ENCODE measurements around the gene FLVCR2.

Gene FLVCR2

DNA sequence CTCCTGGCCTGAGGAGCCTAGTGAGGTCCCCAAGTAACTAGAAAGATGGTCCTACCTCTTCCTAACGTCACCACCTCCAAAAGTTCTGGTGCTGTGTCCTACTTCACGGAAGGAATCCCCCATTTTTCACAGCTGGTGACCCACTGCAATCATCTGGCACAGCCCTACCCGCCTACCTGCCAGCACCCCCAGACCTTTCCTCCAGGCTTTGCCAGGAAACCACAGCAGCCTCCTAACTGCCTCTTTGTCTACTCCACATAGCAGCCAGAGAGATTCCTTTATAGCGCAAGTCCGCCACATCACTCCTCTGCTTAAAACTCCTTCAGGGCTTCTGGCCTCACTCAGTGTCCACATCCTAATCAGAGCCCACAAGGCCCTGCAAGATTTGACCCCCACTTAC is 13.4 kb upstream of the FLVCR2 start:
- H4K8ac ChIP-seq (ENCODE audit: low read length), result no peak overlapping the region
- no peak overlapping the region for H2AK5ac ChIP-seq (ENCODE audit: low read length, severe bottlenecking)
- H2BK12ac ChIP-seq (ENCODE audit: low read length in 2 of 2), result no peak overlapping the region
- H3K4ac ChIP-seq (ENCODE audit: low read depth in 1 of 2, low read length in 2 of 2), result no peak overlapping the region
- peaks cover 15 to 60% of the 10 kb centered on the region in 2 experiments for H3K27me3 ChIP-seq (ENCODE audit: control insufficient read depth in 1 of 2, insufficient read depth in 1 of 2, low read length in 2 of 2)
- no peak overlapping the region for H3K9ac ChIP-seq (ENCODE audit: low read length)
- H3K4me1 ChIP-seq (ENCODE audit: control insufficient read depth, insufficient read depth, low read depth, low read length), result no peaks in the 10 kb centered on the region
- no peak overlapping the region for H3K4me3 ChIP-seq (ENCODE audit: insufficient read depth in 1 of 2, low read depth in 1 of 2, low read length in 2 of 2)
- 90% methylated on average over 5 of the region's 5 CpGs for WGBS
- H2AFZ ChIP-seq (ENCODE audit: low read depth, low read length), result no peak overlapping the region
- H2BK120ac ChIP-seq (ENCODE audit: low read depth, low read length), result no peak overlapping the region
- no peak overlapping the region for H3K18ac ChIP-seq (ENCODE audit: low read depth in 1 of 2, low read length in 2 of 2)
- H3K36me3 ChIP-seq (ENCODE audit: control insufficient read depth in 1 of 2, insufficient read depth in 2 of 2, low read depth in 1 of 2, low read length in 2 of 2), result no peaks in the 10 kb centered on the region
- H3K4me2 ChIP-seq (ENCODE audit: low read length, poor library complexity, severe bottlenecking), result no peak overlapping the region
- H3K79me1 ChIP-seq (replicated peaks; ENCODE audit: low read length, poor library complexity, severe bottlenecking), result no peaks in the 10 kb centered on the region
- H4K91ac ChIP-seq (ENCODE audit: low read length), result no peak overlapping the region
- no peak overlapping the region for H3K27ac ChIP-seq (ENCODE audit: low read length, poor library complexity, severe bottlenecking)
- no peaks in the 10 kb centered on the region for H3K9me3 ChIP-seq (ENCODE audit: control insufficient read depth, low read length)
- no peak overlapping the region for H2BK15ac ChIP-seq (ENCODE audit: low read depth, poor library complexity, severe bottlenecking)
- no peak overlapping the region for H3K23ac ChIP-seq (ENCODE audit: low read length in 2 of 2)
- DNase-seq, result no peak
- no peak overlapping the region for H2BK5ac ChIP-seq (ENCODE audit: low read depth, low read length, poor library complexity, severe bottlenecking)
- H3K14ac ChIP-seq (ENCODE audit: low read length in 2 of 2), result no peak overlapping the region

DNA sequence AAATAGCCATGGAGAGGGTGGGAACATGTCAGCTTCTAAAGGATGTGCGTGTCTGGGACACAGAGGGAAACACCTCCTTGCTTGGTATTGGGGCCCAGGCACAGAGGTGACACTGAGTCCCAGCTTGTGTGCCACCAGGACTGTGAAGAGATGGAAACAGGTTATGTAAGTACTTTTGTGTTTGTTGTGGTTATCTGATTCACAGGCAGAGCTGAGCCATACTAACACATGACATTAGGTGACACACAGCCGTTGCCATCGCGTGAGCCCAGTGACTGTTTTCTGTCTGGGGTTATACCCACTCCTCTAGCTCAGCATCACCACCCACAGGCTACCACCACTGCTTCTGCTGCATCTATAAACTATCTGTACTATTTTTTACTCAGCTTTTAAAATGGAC is 12.1 kb upstream of the FLVCR2 start:
- Histone ChIP-seq H2BK15ac (ENCODE audit: low read depth, poor library complexity, severe bottlenecking) (no peak overlapping the region), H2BK5ac (ENCODE audit: low read depth, low read length, poor library complexity, severe bottlenecking) (no peak overlapping the region), H3K4me2 (ENCODE audit: low read length, poor library complexity, severe bottlenecking) (no peak overlapping the region), H4K8ac (ENCODE audit: low read length) (no peak overlapping the region), H2BK12ac (ENCODE audit: low read length in 2 of 2) (no peak overlapping the region), H2AK5ac (ENCODE audit: low read length, severe bottlenecking) (no peak overlapping the region), H3K79me1 (replicated peaks; ENCODE audit: low read length, poor library complexity, severe bottlenecking) (no peaks in the 10 kb centered on the region), H3K18ac (ENCODE audit: low read depth in 1 of 2, low read length in 2 of 2) (no peak overlapping the region), H3K9ac (ENCODE audit: low read length) (no peak overlapping the region), H4K91ac (ENCODE audit: low read length) (no peak overlapping the region), H3K14ac (ENCODE audit: low read length in 2 of 2) (no peak overlapping the region), H2BK120ac (ENCODE audit: low read depth, low read length) (no peak overlapping the region), H3K4me3 (ENCODE audit: insufficient read depth in 1 of 2, low read depth in 1 of 2, low read length in 2 of 2) (no peak overlapping the region), H3K36me3 (ENCODE audit: control insufficient read depth in 1 of 2, insufficient read depth in 2 of 2, low read depth in 1 of 2, low read length in 2 of 2) (no peaks in the 10 kb centered on the region), H3K4me1 (ENCODE audit: control insufficient read depth, insufficient read depth, low read depth, low read length) (no peaks in the 10 kb centered on the region), H3K9me3 (ENCODE audit: control insufficient read depth, low read length) (no peaks in the 10 kb centered on the region), H3K27ac (ENCODE audit: low read length, poor library complexity, severe bottlenecking) (no peak overlapping the region), H3K4ac (ENCODE audit: low read depth in 1 of 2, low read length in 2 of 2) (no peak overlapping the region), H3K23ac (ENCODE audit: low read length in 2 of 2) (no peak overlapping the region), H2AFZ (ENCODE audit: low read depth, low read length) (no peak overlapping the region), H3K27me3 (ENCODE audit: control insufficient read depth in 1 of 2, insufficient read depth in 1 of 2, low read length in 2 of 2) (peaks cover 15 to 69% of the 10 kb centered on the region in 2 experiments)
- peak; percentile 29 for DNase-seq
- 76% methylated on average over 4 of the region's 4 CpGs for WGBS

DNA sequence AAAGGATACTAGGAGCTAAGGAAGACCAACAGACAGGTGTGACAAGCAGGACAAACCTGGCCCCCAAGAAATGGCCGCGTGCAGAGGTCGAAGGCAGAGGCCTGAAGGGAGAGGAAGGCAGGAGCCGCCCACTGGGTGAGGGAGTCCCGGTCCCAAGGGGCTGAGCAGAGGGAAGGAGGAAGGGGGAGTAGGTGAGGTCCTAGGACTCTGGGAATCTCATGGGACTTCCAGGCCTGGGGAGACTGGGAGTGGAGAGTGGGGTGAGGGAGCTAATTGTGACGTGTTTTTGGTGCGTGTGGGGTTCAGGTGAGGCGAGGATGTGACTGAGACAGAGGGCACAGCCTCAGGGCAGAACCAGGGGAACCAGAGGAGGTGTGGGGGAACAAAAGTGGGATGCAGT is 11.7 kb upstream of the FLVCR2 start:
- H3K4me2 ChIP-seq (ENCODE audit: low read length, poor library complexity, severe bottlenecking), result no peak overlapping the region
- H2AK5ac ChIP-seq (ENCODE audit: low read length, severe bottlenecking), result no peak overlapping the region
- no peak overlapping the region for H3K9ac ChIP-seq (ENCODE audit: low read length)
- H3K27ac ChIP-seq (ENCODE audit: low read length, poor library complexity, severe bottlenecking), result no peak overlapping the region
- H3K79me1 ChIP-seq (replicated peaks; ENCODE audit: low read length, poor library complexity, severe bottlenecking), result no peaks in the 10 kb centered on the region
- H3K4ac ChIP-seq (ENCODE audit: low read depth in 1 of 2, low read length in 2 of 2), result no peak overlapping the region
- no peak overlapping the region for H2BK12ac ChIP-seq (ENCODE audit: low read length in 2 of 2)
- no peaks in the 10 kb centered on the region for H3K9me3 ChIP-seq (ENCODE audit: control insufficient read depth, low read length)
- no peak overlapping the region for H3K18ac ChIP-seq (ENCODE audit: low read depth in 1 of 2, low read length in 2 of 2)
- H2BK5ac ChIP-seq (ENCODE audit: low read depth, low read length, poor library complexity, severe bottlenecking), result no peak overlapping the region
- no peak overlapping the region for H3K14ac ChIP-seq (ENCODE audit: low read length in 2 of 2)
- DNase-seq, result no peak
- H3K4me1 ChIP-seq (ENCODE audit: control insufficient read depth, insufficient read depth, low read depth, low read length), result no peaks in the 10 kb centered on the region
- no peak overlapping the region for H2AFZ ChIP-seq (ENCODE audit: low read depth, low read length)
- H4K8ac ChIP-seq (ENCODE audit: low read length), result no peak overlapping the region
- no peak overlapping the region for H4K91ac ChIP-seq (ENCODE audit: low read length)
- no peaks in the 10 kb centered on the region for H3K36me3 ChIP-seq (ENCODE audit: control insufficient read depth in 1 of 2, insufficient read depth in 2 of 2, low read depth in 1 of 2, low read length in 2 of 2)
- H3K4me3 ChIP-seq (ENCODE audit: insufficient read depth in 1 of 2, low read depth in 1 of 2, low read length in 2 of 2), result no peak overlapping the region
- 75% methylated on average over 8 of the region's 8 CpGs for WGBS
- no peak overlapping the region for H3K23ac ChIP-seq (ENCODE audit: low read length in 2 of 2)
- no peak overlapping the region for H2BK120ac ChIP-seq (ENCODE audit: low read depth, low read length)
- peaks cover 15 to 73% of the 10 kb centered on the region in 2 experiments for H3K27me3 ChIP-seq (ENCODE audit: control insufficient read depth in 1 of 2, insufficient read depth in 1 of 2, low read length in 2 of 2)
- no peak overlapping the region for H2BK15ac ChIP-seq (ENCODE audit: low read depth, poor library complexity, severe bottlenecking)

DNA sequence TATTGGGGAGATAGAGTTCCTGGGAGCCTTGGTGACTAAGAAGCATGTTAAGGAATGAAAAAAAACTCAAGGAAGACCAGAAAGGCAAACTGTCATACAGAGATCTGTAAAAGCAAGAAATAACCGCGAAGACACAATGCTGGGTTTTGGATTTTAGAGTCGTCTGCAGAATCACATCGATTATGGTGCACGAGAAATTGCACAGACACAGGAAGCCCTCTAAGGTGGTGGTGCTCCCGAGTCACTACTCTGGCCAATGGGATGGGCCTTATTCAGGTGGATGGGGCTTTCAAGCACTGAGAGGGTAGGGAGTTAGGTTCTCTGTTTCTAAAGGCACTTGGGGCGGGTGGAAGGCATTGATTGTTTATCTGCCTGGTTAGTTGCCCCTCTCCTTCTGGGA is 10.3 kb upstream of the FLVCR2 start:
- no peak overlapping the region for H4K8ac ChIP-seq (ENCODE audit: low read length)
- no peaks in the 10 kb centered on the region for H3K9me3 ChIP-seq (ENCODE audit: control insufficient read depth, low read length)
- no peaks in the 10 kb centered on the region for H3K4me1 ChIP-seq (ENCODE audit: control insufficient read depth, insufficient read depth, low read depth, low read length)
- H3K36me3 ChIP-seq (ENCODE audit: control insufficient read depth in 1 of 2, insufficient read depth in 2 of 2, low read depth in 1 of 2, low read length in 2 of 2), result no peaks in the 10 kb centered on the region
- H3K27ac ChIP-seq (ENCODE audit: low read length, poor library complexity, severe bottlenecking), result no peak overlapping the region
- peaks cover 21 to 75% of the 10 kb centered on the region in 2 experiments for H3K27me3 ChIP-seq (ENCODE audit: control insufficient read depth in 1 of 2, insufficient read depth in 1 of 2, low read length in 2 of 2)
- H2AFZ ChIP-seq (ENCODE audit: low read depth, low read length), result no peak overlapping the region
- H2BK15ac ChIP-seq (ENCODE audit: low read depth, poor library complexity, severe bottlenecking), result no peak overlapping the region
- H3K9ac ChIP-seq (ENCODE audit: low read length), result no peak overlapping the region
- H3K79me1 ChIP-seq (replicated peaks; ENCODE audit: low read length, poor library complexity, severe bottlenecking), result no peaks in the 10 kb centered on the region
- no peak overlapping the region for H3K4me3 ChIP-seq (ENCODE audit: insufficient read depth in 1 of 2, low read depth in 1 of 2, low read length in 2 of 2)
- H3K4me2 ChIP-seq (ENCODE audit: low read length, poor library complexity, severe bottlenecking), result no peak overlapping the region
- H2BK120ac ChIP-seq (ENCODE audit: low read depth, low read length), result no peak overlapping the region
- H2BK5ac ChIP-seq (ENCODE audit: low read depth, low read length, poor library complexity, severe bottlenecking), result no peak overlapping the region
- WGBS, result 93% methylated on average over 6 of the region's 7 CpGs
- H3K14ac ChIP-seq (ENCODE audit: low read length in 2 of 2), result no peak overlapping the region
- DNase-seq, result no peak
- H3K18ac ChIP-seq (ENCODE audit: low read depth in 1 of 2, low read length in 2 of 2), result no peak overlapping the region
- H2AK5ac ChIP-seq (ENCODE audit: low read length, severe bottlenecking), result no peak overlapping the region
- no peak overlapping the region for H3K23ac ChIP-seq (ENCODE audit: low read length in 2 of 2)
- no peak overlapping the region for H2BK12ac ChIP-seq (ENCODE audit: low read length in 2 of 2)
- no peak overlapping the region for H4K91ac ChIP-seq (ENCODE audit: low read length)
- no peak overlapping the region for H3K4ac ChIP-seq (ENCODE audit: low read depth in 1 of 2, low read length in 2 of 2)
